HG02759 (cell line): Measurements from ENCODE around the gene HYI.
"Not testable (repeated sequence)": the region's sequence is repeated elsewhere in the genome, so short reads cannot be mapped to it uniquely, and the experiment has no call there.

Source experiments
- ATAC-seq: cut with Tn5 transposase; IDR thresholded peaks from one replicate; pipeline ENCODE4 v1.9.1; 2021; ENCODE audit warnings: mild to moderate bottlenecking, moderate library complexity; ENCODE audit not compliant: unreplicated experiment

The HYI gene

DNA sequence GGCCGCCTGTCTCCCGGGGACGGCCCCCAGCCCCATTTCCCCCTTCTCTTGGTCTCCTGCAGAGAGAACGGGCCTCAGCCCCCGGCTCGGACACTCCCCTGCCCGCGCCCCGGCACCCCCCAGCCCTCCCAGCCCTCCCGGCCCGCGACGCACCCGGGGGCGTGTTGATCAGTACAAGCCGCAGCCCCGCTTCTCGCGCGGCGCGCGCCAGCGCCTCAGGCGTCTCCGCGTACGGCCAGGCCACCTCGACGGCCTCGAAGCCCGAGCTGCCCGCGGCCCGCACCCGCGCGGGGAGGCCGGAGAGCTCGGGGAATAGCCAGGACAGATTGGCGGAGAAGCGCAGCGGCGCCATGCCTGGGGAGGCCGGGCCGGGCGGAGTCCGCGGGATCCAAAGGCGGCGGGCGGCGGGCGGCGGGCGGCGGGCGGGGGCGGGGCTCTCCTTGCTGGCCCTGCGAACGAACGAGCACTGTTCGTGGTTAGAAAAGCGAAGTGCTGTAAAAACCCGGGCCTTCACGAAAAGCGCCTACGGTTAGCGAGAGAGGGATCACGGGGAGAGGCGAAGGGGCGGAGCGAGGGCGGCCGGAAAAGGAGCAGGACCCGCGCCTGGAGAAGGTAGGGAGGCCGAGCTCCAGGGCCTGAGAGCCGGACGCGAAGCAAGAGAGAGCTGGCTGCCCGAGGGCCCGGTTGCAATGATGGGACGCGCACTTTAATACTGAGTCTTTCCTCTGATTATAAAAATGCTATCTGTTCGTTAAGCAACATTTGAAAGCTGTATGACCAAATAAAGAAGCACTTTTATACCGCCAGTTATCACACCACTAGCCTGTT lies at the start of gene HYI:
Gene HYI, minus strand, starts transcription at position 490 of the 828 bp plus-strand sequence. Its CDS starts 138 bp downstream, at position 352.
- no peak for ATAC-seq

DNA sequence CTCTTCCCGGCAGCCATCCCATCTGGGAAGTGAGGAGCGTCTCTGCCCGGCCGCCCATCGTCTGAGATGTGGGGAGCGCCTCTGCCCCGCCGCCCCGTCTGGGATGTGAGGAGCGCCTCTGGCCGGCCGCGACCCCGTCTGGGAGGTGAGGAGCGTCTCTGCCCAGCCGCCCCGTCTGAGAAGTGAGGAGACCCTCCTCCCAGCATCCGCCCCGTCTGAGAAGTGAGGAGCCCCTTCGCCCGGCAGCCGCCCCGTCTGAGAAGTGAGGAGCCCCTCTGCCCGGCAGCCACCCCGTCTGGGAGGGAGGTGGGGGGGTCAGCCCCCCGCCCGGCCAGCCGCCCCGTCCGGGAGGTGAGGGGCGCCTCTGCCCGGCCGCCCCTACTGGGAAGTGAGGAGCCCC lies 48.1 kb upstream of the HYI start:
- ATAC-seq: not testable (repeated sequence)

GRCh38 chr1:43499898-43500297 lies 46.2 kb upstream of the HYI start:
- ATAC-seq: no peak

- no peak for ATAC-seq
Observed at GRCh38 chr1:43495204-43495603, 41.5 kb upstream of the HYI start.

GRCh38 chr1:43493661-43494450 lies 40.1 kb upstream of the HYI start:
- no peak for ATAC-seq

DNA sequence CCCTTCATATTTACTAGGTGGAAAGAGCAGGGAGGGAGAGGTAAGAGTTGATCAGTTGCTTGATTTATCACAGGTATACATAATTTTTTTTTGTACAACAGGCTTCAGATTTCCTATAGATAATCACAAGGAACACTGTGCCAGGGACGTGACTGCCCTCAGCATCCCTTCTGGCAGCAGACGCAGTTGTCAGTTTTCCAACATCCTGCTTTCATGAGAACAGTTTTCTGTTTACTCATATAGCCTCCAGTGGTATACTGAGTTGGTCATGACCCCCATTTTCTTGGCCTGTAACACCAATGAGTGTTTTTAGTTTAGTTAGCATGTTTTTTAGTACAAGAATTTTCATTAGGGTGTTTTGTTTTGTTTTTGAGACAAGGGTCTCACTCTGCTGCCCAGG lies 39.1 kb upstream of the HYI start:
- no peak for ATAC-seq

DNA sequence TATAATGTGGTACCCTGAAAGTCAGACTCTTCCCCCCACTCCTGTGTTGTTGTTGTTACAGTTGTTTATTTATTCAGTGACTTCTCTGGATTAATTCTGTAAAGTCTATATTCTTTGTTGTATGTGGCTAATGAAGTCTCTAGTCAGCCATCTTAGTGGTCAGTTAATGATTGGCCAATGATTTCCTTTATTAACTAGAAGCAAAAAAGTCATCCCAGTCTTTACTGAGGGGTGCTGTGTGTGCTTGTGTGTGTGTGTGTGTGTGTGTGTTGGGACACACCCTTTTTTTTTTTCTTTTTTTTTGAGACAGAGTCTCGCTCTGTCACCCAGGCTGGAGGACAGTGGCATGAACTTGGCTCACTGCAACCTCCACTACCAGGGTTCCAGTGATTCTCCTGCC lies 37.3 kb upstream of the HYI start:
- no peak for ATAC-seq

GRCh38 chr1:43488165-43488564 lies 34.4 kb upstream of the HYI start:
- ATAC-seq: no peak

DNA sequence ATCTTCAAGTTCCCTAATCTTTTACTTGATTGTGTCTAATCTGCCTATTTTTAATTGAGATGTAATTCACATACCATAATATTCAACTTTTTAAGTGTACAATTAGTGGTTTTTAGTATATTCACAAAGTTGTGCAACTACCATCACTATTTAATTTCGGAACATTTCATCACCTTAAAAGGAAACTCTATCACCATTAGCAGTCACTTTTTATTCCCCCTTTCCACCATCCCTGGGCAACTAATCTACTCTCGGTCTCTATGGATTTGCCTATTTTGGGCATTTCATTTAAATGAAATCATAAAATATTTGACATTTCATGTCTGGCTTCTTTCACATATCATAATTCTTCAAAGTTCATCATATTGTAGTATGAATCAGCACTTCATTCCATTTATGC lies 30.6 kb upstream of the HYI start:
- no peak for ATAC-seq

GRCh38 chr1:43482215-43482614 lies 28.5 kb upstream of the HYI start:
- no peak for ATAC-seq

DNA sequence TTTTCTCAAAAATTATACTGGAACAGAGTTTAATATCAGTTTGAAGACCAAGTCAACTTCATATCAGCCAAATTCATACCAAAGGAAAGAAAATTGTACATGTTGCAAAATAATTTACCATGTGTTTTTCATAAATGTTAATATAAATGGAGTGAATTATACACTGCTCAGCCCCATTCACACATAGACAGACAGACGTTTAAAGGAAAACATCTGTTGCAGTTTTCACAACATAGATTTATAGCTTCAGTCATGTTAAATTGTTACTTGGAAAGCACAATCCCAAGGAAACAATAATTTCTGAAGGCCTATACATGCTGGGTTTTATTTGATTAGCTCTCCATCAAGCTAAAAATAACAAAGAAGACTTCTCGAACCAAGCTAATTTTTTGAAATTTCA lies 27.8 kb upstream of the HYI start:
- ATAC-seq: no peak

DNA sequence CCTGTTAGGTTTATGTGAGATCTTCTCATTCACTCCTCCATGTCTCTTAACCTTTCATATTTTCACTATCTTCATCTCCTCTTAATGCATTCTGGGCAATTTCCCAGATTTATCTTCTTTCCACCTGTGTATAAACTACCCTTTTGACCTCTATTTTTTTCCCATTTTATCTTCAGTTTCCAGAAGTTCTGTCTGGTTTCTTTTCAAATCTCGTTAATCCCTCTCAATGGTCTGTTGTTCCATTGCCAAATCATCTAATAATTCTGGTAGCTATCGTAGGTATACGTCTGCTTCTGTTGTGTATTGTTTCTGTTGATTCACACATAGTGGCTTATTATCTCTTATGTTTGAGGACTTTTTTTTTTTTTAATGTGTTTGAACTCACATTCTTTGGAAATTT lies 25.7 kb upstream of the HYI start:
- no peak for ATAC-seq

- ATAC-seq: no peak
Observed at GRCh38 chr1:43477716-43478115, 24.0 kb upstream of the HYI start.

GRCh38 chr1:43475611-43476401 lies 22.1 kb upstream of the HYI start:
- ATAC-seq: not testable (repeated sequence)

DNA sequence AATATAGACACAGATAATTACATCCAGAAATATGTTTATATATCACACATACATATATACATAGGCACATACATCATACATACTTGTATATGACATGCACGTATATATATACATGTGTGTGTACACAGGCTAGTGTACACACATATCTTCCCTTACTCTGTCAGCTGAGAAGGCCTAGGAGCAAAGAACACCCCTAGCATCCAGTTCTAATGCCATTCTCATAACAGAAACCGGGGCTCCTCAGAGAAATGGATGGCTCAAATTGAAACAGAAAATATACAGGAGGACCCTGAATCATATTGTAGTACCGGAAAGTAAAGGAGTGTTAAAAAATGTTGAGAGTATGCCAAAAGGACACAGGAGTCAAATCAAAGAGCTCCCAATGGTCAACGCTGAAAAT lies 19.7 kb upstream of the HYI start:
- no peak for ATAC-seq

- ATAC-seq: not testable (repeated sequence)
Observed at GRCh38 chr1:43472463-43473151, 18.9 kb upstream of the HYI start.

DNA sequence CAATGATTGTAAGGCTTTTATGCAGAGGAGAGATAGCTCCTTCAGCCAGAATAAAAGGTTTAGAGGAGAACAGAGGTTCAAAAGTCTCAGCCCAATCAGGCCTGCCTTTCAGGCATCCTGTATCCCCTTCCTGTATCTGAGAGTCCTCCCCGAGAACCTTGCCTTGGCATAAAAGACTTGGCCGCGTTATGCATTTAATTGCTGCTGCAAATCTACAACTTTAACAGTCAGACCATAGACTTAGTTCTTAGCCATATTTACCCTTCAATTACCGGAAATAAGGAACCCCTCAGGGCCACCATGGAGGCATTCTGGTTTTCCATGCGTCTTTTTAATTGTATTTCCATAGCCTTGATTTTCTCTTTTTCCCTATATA lies 18.3 kb upstream of the HYI start:
- no peak for ATAC-seq

DNA sequence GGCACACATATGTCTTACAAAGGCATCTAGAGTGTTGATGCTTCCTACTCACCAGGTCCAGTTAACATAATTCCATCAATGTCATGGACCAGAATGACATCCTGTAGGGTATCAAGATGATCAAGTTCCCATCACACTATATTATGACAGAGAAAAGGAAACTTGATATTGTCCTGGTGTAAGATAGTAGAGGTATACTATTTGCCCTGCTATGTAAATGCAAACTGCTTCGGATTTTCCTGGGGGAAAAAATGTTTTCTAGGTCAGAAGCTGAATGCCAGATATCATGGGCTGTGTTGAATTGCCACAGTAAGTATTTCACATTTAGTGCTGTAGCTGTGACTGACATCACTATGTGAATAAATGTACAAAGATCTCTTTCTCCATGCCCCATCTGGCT lies 16.2 kb upstream of the HYI start:
- no peak for ATAC-seq

- no peak for ATAC-seq
Observed at GRCh38 chr1:43468414-43468813, 14.7 kb upstream of the HYI start.

DNA sequence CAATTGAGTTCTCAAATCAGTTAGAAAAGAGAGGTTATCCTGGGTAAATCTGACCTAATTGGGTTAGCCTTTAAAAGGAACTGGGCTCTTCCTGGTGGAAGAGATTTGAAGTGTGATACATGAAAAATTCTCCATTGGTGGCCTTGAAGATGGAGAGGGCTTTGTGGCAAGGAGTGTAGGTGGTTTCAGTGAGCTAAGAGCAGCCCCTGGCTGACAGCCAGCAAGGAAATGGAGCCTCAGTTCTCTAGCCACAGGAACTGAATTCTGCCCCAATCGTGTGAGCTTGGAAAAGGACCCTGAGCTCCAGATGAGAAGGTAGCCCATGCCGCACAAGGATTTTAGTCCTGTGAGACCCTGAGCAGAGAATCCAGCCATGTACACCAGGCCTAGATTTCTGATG lies 12.7 kb upstream of the HYI start:
- no peak for ATAC-seq

- no peak for ATAC-seq
Observed at GRCh38 chr1:43465505-43466067, 11.9 kb upstream of the HYI start.
